Activated CD4-positive, CD25-positive, alpha-beta regulatory T cell (primary cell): Measurements from ENCODE around the gene SNX9.
A peak's percentile ranks its signal among the peaks of the same experiment; 100 is the strongest.
"Not testable (repeated sequence)": the region's sequence is repeated elsewhere in the genome, so short reads cannot be mapped to it uniquely, and the experiment has no call there.

Experiments used
- DNase-seq, 4 experiments: peaks; one replicate each; lab custom pipeline; 2025; lab: John Stamatoyannopoulos, UW

Gene SNX9

DNA sequence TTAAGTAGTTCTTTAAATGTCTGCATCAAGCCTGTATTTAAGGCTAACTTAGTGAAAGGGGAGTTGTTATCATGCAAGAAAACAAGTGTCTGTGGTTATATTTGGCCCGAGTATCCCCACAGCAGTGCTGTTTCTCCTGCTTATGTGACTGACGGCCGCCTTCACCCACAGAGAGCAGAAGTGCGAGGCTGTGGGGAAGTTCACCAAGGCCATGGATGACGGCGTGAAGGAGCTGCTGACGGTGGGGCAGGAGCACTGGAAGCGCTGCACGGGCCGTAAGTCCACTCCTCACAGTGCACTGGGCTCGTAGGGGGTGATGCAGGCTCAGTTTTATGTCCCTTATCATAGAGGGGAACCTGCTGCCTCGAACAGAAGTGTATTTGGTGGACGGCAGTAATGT lies 105.4 kb downstream of the SNX9 start:
- DNase-seq: no peak

DNA sequence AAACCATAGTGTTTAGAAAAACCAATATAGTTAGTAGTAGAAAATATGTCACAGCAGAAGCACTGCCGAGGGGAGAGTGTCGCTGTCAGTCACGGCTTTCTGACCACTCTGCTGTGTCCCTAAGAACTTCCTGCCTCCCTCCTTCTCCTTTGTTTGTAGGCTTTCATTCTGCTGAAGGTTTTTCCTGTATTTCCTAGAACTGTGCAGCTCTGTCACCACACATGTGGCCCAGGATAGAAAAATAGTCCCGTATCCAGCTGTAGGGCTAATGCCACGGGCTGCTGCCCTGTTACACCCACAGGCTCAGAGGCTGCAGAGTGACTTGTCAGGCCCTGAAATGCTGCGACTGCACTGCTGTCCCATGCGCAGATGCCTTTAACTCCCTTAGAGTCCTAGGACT lies 106.0 kb downstream of the SNX9 start:
- DNase-seq: no peak

DNA sequence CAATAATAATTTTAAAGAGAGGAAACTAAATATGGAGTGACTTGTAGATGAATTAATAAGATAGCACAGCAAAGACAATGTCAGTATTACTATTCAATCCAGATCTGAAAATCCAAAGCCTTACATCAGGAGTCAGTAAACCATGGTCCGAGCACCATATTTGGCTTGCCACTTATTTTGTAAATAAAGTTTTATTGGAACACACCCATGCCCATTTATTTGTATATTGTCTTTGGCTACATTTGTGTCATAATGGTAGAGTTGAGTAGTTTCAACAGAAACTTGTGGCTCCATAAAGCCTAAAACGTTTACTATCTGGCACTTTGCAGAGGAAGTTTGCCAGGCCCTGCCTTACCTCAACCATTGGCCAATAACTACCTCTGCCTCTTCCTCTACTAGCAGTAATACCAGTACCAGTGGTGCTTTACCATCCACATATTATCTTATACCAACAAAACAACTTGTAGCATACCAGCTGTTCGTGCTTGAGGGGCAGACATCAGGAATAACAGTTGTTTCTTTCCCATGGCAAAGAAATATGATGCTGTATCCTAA lies 106.8 kb downstream of the SNX9 start:
- DNase-seq: no peak

DNA sequence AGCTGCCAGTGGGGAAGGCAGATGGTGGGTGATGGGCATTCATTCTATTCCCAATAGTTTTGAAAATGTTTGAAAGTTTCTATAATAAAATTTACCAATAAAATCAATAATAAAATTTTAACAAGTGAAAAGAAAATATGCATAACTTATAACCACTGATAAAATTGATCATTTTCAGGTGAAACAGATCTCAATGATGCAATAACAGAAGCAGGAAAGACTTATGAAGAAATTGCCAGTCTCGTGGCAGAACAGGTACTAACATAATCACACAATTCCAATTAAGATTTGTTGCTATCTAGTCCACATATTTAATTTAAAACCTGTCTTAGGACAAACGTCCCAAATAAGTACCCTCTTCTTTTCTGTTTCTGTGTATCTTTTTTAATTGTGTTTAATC lies 112.7 kb downstream of the SNX9 start:
- DNase-seq: no peak

DNA sequence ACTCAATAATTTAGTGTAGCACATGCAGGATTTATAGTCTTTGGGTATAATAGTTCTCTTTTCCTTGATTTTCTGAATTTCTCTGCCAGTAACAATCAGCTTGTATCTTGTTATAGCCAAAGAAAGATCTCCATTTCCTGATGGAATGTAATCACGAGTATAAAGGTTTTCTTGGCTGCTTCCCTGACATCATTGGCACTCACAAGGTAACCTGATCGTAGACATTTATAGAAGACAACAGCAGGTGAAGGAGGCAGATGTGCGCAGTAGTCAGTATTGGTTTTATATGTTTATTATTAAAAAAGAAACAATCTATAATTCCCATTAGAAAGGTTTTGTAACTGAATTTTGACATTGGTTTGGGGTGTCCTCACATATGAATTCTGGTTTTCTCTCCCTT lies 114.3 kb downstream of the SNX9 start:
- DNase-seq: no peak

DNA sequence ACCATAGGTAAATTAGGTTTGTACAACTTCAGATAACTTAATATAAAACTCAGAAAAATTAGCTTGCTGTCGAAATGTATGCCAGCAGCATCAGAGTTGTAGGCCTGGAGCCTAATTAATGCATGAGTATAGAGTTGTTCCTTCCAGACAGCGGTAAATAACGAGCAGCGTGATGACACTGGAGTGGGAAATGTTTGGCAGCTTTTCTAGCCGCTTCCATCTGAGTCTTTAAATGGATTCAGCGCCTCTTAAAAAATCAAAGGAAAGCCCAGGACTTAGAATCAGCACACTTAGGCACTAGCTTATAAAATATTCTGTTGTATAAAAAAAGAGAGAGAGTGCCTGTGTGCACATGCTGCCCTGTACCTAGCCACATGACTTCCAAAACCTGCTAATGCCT lies 114.9 kb downstream of the SNX9 start:
- DNase-seq: no peak

DNA sequence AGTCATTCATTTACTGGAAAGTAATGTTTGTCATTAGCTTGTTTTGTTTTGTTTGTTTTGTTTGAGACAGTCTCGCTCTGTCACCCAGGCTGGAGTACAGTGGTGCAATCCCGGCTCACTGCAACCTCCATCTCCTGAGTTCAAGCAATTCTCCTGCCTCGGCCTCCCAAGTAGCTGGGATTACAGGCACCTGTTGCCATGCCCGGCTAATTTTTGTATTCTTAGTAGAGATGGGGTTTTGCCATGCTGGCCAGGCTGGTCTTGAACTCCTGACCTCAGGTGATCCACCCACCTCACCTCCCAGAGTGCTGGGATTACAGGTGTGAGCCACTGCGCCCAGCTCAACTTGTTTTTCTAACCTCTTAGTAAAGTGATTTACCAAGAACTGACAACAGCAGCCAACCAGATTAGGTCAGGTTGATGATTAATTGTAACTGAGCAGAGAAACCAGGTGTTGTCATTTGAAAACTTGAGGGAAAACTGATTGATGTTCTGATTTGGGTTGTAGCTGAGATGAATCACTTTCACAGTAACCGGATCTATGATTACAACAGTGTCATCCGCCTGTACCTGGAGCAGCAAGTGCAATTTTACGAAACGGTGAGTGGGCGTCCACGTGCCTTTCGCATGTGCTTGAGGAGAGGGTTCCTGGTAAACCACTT lies 117.5 kb downstream of the SNX9 start:
- peak in 1 of 4 experiments; percentile 33 for DNase-seq

DNA sequence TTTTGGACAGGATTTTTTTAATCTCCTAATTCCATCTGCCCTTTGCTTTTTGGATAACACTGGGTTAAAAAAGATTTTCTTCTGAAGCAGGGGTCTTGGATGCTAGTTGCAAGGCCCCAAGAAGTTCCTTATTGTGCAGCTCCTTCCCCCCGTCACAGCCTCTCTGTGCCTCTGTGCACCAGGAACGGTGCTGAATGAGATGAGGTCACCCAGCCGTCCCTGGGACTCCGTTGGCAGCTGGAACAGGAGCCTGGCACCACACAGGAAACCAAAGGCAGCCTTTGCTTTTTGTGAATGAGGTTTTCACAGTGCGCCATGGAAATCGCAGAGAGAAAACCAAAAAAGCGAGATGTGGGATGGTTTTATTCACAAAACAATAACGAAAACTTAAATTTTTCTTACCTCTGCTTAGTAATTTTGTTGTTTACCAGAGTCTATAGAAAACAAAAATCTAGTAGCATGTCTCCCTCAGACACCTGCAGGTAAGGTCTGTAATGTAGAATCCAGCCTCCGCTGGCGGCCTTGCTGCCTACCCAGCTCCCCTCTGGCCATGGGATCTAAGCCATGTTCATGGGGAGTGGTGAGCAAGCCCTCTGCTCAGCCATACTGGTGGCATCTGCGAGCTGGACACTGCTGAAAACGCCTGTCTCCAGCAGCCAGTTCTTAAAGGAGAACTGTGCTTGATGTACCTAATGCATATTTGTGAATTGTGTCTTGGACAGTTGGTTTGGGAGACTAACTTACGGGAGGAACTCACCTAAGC lies 118.2 kb downstream of the SNX9 start:
- DNase-seq: no peak

DNA sequence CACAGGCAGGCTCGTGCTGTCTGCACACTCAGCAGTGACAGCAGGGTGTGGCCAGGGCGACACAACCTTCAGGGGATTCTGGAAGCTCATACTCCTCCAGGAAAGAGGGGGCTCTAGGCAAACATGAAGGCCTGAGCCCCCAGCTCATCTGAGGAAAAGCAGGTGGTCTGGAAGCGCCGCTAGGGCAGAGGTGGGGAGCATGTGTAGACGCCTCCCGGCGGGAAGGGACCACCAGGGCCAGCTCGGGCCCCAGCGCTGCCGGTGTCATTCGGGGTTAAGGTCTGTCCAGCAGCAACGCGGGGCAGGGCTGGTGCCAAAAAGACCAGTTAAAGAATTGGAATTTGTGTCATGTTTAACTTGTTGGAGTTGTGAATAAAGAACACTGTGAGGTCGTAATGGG lies 119.3 kb downstream of the SNX9 start:
- no peak for DNase-seq

DNA sequence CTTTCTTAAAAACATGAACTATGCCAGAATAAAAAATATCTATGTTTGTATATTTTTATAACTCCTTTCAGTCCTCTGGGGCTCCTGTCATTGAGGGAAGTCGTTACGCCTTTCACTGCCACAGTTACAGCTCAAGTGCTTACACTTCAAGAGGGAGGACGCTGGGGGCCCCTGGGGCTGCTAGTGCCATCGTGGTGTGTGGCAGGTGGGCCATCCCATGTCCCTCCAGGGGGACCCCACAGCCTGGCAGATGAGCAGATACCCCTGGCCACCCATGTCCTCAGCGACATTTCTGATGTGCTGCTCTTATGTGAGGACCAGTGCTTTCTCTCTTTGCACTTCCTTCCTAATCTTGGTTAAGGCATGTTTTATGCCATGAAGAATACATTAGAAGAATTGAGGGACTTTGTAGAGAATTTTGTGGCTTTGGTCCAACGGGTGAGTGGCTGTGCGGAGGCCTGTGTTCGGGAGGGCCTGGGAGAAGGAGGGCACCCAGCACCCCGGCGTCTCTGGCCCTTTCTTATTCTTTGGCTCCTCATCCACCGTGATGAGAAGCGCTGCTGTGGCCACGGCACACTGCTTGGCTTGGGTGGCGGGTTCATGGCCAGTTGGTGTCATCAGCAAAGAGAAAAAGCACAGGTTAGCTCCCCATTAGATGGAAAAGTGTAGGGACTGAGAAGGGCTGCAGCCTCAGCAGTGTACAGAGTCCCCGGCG lies 120.4 kb downstream of the SNX9 start:
- no peak for DNase-seq

DNA sequence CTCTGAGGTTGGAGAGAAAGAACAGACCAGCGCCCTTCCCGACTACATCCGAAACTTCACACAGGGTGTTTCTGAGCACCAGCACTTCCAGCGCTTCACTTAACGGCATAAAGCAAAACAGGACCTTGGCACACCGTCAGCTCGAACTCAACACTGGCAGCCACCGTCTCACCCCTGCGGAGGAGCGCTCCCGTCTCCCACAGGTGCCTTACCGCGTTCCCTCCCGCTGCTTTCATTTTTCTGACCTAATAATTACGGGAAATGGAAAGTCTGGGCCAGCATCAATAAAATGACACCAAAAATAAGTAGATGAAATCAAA lies 120.9 kb downstream of the SNX9 start:
- DNase-seq: no peak

DNA sequence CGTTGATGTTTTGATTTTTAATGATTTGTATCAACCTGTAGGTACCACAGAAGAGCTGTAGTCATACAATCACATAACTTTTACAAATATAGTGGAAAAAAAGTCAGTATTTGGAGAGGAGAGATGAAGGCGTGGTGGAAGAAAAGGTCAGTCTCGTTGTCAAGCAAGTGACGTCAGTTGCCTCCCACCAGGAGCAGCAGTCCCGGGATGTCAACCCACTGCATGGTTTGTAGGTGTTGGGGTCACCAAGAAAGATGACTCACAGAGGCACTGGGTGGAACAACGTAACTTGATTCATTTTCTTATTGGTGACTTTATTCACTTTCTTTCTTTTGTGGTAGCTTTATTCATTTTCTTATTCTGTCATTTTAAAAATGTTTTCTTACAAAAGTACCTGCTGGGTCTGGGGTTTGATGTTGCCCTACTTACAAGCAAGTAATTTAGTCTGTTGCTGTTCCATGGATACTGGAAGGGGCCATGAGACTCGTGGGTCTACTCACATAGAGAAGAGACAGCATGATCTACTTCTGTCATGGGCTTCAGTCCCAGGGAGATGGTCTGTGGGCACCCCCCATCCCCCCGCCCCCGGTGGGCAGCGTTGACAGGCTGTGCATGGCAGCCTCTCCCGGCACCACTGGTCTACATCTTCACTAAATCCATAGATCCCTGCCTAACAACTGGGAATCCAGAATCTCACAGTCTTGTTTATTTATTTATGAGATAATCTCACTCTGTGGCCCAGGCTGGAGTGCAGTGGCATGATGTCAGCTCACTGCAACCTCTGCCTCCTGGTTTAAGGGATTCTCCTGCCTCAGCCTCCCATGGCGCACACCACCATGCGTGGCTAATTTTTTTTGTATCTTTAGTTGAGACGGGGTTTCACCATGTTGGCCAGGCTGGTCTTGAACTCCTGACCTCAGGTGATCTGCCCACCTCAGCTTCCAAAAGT lies 122.2 kb downstream of the SNX9 start:
- no peak for DNase-seq

DNA sequence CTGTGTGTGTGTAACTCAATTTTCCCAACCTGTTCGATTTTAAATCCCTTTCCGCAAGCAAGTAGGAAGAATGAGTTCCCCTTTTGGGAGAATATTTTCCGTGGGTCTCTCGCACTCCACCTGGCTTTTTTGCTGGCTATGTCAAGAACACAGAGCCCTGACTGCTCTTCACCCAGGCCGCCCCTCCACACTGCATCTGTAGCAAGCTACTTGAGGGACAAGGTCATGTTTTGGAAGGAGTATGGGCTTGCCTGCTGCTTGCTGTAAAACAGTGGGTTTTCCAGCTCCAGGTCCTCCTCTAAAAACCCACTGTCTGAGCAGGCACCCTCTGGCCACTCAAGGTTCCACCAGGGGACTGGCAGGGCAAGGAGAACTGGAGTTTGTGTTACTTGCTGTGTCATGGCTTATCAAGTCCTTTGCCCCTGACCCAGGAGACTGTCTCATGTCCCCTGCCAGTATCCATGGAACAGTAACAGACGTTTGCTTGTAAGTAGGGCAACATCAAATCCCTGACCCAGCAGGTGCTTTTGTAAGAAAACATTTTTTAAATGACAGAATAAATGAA lies 123.1 kb downstream of the SNX9 start:
- no peak for DNase-seq

DNA sequence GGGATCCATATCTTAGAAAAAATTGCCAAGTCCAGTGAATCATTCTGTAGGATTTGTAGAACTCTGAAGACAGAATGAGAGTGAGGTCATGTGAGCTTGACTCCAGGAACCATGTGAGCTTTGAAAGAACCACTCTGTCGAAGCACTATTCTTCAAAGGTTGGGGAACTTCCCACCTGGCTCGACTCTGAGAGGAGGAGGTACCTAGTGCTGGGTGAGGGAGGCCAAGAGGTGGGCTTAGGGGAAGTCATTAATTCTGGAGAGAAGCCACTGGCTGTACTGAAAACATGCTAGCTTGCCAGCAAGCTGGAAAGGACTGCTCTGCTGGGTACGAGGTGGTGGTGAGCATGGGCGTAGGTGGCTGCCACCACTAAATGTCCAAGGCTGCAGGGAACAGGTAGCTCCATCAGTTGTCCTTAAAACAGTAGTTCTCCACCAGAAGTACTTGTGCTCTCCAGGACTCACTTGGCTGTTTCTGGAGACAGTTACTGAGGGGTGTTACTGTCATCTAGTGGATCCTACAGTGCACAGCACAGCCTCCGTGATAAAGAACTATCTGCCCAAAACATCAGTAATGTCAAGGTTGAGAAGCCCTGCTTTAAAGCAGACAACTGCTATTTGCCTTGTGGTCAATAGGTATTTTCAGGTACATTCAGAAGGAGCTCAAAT lies 124.0 kb downstream of the SNX9 start:
- DNase-seq: no peak

DNA sequence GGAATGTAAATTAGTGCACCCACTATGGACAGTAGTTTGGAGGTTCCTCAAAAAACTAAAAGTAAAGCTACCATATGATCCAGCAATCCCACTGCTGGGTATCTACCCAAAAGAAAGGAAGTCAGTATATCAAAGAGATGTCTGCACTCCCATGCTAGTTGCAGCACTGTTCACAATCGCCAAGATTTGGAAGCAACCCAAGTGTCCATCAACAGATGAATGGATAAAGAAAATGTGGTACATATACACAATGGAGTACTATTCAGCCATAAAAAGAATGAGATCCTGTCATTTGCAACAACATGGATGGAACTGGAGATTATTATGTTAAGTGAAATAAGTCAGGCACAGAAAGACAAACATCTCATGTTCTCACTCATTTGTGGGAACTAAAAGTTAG lies 127.9 kb downstream of the SNX9 start:
- not testable (repeated sequence) for DNase-seq

DNA sequence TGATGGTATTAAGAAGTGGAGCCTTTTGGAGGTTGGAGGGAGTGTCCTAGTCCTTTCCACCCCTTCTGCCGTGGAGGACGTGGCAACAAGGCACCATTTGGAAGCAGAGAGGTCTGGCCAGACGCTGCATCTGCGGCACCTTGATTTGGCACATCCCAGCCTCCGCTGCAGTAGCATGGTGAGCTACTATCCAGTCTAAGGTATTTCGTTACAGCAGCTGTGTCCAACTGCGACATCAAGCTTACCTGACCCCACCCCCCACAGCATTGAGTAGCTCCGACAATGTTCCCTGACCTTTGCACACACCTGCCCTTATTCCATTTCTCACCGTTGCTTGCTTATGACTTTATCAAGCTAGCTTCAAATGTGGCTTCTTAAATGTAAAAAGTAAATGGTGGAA lies 128.8 kb downstream of the SNX9 start:
- no peak for DNase-seq

DNA sequence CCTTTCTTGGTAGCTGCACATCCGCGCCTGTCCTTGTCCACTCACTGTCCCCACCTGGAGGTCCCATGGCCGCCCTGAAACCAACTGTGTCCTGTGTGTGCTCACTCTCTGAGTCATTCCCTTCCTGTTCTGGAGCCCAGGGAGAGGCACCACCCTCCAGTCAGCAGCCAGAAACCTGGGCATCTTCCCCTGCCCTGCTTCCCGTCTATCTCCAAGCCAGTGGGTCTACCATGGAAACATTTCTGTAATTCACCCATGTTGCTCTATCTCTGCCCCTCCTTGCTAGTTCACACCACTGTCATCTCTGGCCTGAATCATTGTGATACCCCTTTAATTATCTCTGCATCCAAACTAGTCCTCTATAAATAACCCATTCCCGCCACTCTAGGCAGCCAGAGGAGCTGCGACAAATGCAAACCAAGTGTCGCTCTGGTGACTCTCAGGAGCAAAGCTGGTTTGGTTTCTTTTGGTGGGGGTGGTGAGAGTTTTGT lies 129.9 kb downstream of the SNX9 start:
- DNase-seq: no peak

DNA sequence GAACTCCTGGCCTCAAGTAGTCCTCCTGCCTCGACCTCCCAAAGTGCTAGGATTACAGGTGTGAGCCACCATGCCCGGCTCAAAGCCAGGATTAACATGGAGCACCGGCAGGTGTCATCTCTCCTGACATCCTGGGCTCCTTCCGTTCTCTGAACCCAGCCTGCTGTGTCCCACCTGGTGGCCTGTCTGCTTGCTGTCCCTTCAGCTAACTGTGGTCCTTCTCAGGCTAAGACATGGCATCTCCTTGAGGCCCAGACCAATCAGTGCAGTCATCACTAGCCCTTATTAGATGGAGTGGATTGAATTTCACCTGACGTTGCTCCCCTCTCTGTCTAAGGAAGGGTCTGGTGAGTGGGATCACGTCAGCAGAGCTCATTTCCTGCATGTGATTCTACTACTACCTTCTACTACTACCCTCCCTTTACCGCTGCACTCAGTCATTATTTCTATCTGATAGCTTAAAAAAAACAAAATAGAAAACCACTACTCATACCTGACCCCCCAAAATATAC lies 130.6 kb downstream of the SNX9 start:
- DNase-seq: no peak

DNA sequence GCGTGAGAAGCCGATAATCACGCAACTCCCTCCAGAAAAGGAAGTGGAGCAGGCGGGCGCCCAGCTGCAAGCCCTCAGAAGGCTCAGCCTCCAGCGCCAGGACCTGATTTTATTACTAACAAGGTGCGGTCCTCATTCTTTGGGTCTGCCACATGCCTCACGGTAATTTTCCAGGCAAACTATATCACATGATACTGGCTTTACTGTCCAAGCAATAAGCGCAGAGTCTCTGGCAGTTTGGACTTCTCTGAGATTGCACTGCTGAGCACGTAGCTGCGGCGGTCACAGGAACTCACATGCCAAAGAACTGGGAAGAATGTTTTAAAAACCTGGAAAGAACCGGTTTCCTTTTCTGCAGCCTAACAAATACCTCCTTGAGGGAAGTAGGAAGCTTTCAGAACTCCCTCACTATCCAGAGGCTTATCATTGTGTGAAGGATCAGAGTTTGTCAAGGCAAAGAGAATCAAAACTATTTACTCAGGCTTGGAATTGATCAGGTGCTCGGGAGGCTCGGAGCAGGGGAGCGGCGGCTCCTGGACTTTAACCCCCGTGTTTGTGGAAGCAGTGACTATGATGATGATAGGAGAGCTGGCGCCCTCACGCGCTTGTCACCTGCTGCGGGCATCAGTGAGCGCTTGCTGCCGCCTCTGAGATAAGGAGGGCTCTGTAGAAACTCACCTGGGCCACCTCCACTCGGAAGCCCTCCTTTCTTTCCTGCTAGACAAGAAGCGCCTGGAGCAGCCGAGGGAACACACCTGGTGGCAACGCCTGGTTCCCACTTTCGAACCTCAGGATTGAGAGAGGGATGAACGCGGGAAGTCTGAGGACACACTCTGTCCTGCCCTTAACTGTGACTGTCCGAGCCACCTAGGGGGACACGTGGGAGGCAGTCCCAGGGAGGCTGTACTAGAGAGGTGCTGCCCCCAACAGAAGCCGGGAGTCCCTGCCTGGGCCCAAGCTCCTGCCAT lies 131.4 kb downstream of the SNX9 start:
- no peak for DNase-seq
